IMR-90 (cell line): ENCODE results near the gene DDX41.

Source experiments
- FOS ChIP-seq: fragments of 150-350 bp; IDR thresholded peaks from 2 replicates; pipeline ENCODE4 v1.6.1; 2016; ENCODE audit warnings: low read depth, low read length
- MAFK ChIP-seq: IDR thresholded peaks from 2 replicates; pipeline ENCODE4 v1.6.1; 2012; ENCODE audit warnings: low read depth, low read length, improper control_type of control experiment
- NFE2L2 ChIP-seq: fragments of 150-350 bp; IDR thresholded peaks from 2 replicates; pipeline ENCODE4 v1.6.1; 2016; ENCODE audit warnings: low read depth, mild to moderate bottlenecking, low read length
- POLR2A ChIP-seq: IDR thresholded peaks from 2 replicates; pipeline ENCODE4 v1.6.1; 2012; ENCODE audit warnings: mild to moderate bottlenecking, low read depth, low read length
- RAD21 ChIP-seq: IDR thresholded peaks from 2 replicates; pipeline ENCODE4 v1.6.1; 2012; ENCODE audit warnings: low read length, improper control_type of control experiment
- RCOR1 ChIP-seq: IDR thresholded peaks from 2 replicates; pipeline ENCODE4 v1.6.1; 2012; ENCODE audit warnings: mild to moderate bottlenecking, low read length, improper control_type of control experiment; ENCODE audit not compliant: insufficient replicate concordance
- SMC3 ChIP-seq: fragments of 150-350 bp; IDR thresholded peaks from 2 replicates; pipeline ENCODE4 v1.6.1; 2016; ENCODE audit warnings: low read depth, mild to moderate bottlenecking, antibody characterized with exemption, low read length, moderate library complexity
- TF ChIP-seq, protein P1 (sequence below): conservative IDR thresholded peaks from 2 replicates; pipeline ENCODE4 v1.5.1; 2012; ENCODE audit warnings: mild to moderate bottlenecking, low read depth, low read length, improper control_type of control experiment
- TF ChIP-seq, protein P2 (sequence below): fragments of 150-350 bp; IDR thresholded peaks from 2 replicates; pipeline ENCODE4 v1.6.1; 2017; ENCODE audit warnings: mild to moderate bottlenecking, antibody characterized with exemption, low read length, low read depth

DNA sequence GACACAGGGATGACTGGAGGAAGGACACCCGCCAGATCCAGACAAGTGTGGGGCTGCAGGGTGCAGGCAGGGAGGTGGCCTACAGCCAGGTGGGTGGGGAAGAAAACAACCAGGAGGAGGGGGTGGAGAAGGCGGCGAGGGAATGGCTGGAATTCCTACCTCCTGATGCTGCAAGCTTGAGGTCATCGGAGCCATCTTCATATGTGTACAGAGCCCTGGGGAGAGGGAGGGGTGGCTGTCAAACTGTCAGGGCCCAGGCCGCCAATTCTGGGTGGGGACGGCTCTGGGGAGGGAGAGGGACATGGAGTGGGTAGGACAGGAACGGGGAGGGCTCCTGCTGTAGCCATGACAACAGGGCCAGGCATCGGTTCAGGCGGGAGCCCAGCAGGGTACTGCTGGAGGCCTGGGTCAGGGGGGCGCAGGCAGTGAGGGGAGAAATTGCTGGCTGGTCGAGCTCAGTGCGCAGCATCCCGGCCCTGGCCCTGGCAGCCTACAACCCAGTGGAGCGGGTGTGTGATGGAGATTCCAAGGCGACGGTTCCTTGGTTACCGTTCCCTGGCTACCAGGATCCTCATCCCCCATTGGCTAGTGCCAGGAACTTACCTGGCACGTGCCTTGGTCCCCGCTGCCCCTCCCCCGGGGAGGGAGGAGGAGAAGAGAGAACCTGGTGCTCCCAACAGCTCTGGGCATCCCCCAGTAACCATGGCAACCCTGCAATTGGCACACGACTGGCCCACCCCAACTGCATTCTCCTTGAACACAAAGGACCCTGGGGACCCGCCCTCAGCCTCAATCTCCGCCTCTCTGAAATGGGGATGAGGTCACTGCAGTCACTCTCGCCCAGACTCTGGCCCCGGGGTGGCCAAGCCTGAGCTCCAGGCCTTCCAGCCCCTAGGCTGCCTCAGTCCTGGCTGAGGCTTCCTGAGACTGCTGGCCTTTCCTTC is 47.8 kb downstream of the DDX41 start:
- TF ChIP-seq, protein P1, sequence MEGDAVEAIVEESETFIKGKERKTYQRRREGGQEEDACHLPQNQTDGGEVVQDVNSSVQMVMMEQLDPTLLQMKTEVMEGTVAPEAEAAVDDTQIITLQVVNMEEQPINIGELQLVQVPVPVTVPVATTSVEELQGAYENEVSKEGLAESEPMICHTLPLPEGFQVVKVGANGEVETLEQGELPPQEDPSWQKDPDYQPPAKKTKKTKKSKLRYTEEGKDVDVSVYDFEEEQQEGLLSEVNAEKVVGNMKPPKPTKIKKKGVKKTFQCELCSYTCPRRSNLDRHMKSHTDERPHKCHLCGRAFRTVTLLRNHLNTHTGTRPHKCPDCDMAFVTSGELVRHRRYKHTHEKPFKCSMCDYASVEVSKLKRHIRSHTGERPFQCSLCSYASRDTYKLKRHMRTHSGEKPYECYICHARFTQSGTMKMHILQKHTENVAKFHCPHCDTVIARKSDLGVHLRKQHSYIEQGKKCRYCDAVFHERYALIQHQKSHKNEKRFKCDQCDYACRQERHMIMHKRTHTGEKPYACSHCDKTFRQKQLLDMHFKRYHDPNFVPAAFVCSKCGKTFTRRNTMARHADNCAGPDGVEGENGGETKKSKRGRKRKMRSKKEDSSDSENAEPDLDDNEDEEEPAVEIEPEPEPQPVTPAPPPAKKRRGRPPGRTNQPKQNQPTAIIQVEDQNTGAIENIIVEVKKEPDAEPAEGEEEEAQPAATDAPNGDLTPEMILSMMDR, result no peak
- no peak for TF ChIP-seq RAD21
- no peak for TF ChIP-seq NFE2L2
- 0 out of 2 replicates have a peak, but pooled peaks have one; percentile 11 for TF ChIP-seq POLR2A
- TF ChIP-seq, protein P2, sequence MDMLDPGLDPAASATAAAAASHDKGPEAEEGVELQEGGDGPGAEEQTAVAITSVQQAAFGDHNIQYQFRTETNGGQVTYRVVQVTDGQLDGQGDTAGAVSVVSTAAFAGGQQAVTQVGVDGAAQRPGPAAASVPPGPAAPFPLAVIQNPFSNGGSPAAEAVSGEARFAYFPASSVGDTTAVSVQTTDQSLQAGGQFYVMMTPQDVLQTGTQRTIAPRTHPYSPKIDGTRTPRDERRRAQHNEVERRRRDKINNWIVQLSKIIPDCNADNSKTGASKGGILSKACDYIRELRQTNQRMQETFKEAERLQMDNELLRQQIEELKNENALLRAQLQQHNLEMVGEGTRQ, result no peak
- TF ChIP-seq SMC3, result no peak
- no peak for TF ChIP-seq FOS
- no peak for TF ChIP-seq MAFK
- no peak for TF ChIP-seq RCOR1
